LNCaP clone FGC (cell line): ENCODE measurements around the gene LAYN.

Experiments
- DNase-seq: peaks from one replicate; pipeline ENCODE4 v3.0.0-alpha.2; 2011; ENCODE audit warnings: low read depth
- H3K4me3 ChIP-seq: 2 replicates; pipeline ENCODE4 v1.5.1; 2011; ENCODE audit warnings: mild to moderate bottlenecking, low read depth, low read length, control low read depth
- TF ChIP-seq, protein P1 (sequence below): IDR thresholded peaks from 2 replicates; pipeline ENCODE4 v1.5.1; 2012; ENCODE audit warnings: mild to moderate bottlenecking; ENCODE audit not compliant: control insufficient read depth, insufficient read depth; ENCODE audit errors: extremely low read depth

Gene LAYN, protein sequence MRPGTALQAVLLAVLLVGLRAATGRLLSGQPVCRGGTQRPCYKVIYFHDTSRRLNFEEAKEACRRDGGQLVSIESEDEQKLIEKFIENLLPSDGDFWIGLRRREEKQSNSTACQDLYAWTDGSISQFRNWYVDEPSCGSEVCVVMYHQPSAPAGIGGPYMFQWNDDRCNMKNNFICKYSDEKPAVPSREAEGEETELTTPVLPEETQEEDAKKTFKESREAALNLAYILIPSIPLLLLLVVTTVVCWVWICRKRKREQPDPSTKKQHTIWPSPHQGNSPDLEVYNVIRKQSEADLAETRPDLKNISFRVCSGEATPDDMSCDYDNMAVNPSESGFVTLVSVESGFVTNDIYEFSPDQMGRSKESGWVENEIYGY

DNA sequence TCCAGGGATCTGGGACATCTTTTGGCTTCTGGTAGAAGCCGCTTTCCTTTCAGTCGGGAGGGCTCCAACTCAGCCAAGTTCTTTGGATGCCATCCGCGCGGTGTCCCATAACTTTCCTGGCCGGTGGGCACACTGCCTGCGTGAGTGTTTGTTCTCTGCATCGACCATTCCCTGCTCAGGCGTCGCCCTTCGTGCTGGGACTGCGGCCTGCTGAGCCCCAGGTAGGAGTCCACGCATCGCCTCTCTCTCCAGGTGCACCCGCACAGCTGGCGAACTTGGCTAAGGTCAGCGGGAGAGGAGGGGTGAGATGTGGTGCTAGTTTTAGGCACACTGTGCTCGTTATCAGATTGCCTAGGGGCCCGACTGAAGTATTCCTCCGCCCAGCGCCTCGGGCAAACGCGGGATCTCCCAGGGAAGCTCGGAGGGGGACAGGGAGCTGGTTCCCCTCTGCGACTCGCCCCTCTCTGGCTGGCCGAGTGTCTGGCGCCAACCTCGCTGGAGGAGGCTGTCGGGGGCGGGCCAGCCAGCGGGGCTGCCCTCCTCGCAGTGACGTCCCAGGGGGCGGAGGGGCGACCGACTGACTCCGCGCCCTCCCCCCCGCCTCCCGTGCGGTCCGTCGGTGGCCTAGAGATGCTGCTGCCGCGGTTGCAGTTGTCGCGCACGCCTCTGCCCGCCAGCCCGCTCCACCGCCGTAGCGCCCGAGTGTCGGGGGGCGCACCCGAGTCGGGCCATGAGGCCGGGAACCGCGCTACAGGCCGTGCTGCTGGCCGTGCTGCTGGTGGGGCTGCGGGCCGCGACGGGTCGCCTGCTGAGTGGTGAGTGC, at the start of gene LAYN:
TSS of gene LAYN (plus strand) at position 607 of the 823 bp plus-strand sequence. CDS start at position 731, 124 bp downstream.
- H3K4me3 ChIP-seq: no peak within 1 kb of the TSS
- no peak for DNase-seq
- TF ChIP-seq, protein P1, sequence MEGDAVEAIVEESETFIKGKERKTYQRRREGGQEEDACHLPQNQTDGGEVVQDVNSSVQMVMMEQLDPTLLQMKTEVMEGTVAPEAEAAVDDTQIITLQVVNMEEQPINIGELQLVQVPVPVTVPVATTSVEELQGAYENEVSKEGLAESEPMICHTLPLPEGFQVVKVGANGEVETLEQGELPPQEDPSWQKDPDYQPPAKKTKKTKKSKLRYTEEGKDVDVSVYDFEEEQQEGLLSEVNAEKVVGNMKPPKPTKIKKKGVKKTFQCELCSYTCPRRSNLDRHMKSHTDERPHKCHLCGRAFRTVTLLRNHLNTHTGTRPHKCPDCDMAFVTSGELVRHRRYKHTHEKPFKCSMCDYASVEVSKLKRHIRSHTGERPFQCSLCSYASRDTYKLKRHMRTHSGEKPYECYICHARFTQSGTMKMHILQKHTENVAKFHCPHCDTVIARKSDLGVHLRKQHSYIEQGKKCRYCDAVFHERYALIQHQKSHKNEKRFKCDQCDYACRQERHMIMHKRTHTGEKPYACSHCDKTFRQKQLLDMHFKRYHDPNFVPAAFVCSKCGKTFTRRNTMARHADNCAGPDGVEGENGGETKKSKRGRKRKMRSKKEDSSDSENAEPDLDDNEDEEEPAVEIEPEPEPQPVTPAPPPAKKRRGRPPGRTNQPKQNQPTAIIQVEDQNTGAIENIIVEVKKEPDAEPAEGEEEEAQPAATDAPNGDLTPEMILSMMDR: no peak

DNA sequence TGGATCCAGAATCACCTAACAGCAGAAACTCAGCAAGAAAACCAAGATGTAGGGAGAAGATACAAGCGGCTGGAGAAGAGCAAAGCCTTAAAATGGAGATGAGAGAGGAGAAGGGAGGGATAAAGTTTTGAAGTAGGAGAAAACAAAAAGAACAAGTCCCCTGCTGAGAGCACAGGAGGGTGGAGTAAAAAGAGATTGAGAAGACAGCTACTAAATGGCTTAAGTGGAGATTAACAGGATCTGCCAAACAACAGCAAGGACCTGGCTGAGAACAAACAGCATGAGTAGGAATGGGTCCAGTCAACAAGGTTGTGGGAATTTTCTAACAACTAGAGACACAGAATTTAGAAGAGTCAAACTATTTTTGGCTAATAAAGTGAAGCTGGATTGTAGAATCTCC, 46.5 kb upstream of the LAYN start:
- DNase-seq: no peak
- TF ChIP-seq, protein P1: no peak
- no peak overlapping the region for H3K4me3 ChIP-seq

DNA sequence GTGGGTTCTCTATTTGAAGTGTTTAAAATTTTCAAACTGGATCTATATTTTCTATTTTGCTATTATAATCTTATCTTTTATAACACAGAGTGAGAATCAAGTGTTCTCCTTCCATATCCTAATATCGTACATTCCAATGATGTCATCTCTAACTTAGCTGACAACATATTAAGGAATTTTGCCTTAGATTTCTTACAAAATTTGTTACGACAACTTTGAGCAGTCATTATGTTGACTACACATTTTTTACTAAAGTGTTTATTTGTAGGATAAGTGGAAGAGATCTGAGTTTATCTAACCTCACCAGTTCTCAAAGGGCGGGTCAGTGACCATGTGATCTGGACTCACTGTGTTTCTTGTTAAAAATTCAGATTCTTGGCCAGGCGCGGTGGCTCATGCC, 41.0 kb upstream of the LAYN start:
- no peak overlapping the region for H3K4me3 ChIP-seq
- no peak for DNase-seq
- TF ChIP-seq, protein P1: no peak

DNA sequence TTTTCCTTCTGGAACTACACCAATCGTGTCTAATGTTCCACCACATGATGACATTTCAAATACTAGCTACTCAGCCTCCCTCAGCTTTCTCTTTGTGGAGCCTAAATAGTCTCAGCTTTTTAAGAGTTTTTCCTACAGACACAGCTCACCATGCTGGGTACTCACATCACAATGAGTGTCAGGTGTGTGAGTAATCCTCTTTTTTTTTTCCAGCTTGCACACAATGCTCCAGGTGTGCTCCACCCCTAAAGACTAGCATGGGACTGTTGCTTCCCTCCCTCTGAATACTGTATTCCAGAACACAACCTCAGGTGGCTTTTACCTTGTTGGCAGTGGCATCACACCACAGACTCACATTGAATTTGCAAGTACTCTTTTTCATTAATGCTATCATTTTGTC, 40.0 kb upstream of the LAYN start:
- H3K4me3 ChIP-seq: no peak overlapping the region
- TF ChIP-seq, protein P1: no peak
- no peak for DNase-seq

DNA sequence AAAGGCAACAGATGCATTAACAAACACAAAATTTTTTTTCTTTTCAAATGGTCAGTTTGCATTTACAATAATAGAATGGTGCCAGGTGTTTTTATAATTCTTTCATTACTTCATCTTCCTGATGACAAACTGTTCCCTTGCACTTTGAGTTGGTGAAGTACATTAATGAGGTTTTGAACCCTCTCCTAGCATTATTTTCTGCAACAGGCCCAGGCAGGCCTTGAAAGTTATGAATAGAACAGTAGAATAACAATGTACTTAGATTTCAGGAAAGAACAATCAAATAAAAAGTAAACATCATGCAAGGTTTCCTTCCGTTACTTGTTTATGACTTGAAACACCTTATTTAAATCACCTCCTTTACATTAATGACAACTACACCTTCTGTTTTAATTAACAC, 37.9 kb upstream of the LAYN start:
- TF ChIP-seq, protein P1: no peak
- no peak for DNase-seq
- H3K4me3 ChIP-seq: no peak overlapping the region

DNA sequence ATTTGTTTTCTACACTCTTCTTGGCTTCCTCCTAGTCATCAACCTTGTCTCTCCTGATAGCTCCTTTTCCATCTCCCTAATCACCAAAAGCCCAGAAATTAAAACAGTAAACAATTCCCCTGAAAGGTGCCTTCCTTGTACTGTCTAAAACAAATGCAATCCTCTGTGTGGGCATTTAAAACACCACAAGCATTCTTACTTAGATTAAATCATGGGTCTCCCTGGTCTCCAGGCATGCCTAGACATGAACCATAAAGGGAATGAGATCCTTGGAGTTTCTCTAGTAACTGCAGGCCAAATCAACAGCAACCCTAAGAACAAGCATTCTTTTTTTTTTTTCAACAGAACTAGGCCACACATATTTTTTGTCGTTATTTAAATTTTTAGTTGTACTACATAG, 30.2 kb upstream of the LAYN start:
- DNase-seq: no peak
- TF ChIP-seq, protein P1: no peak
- H3K4me3 ChIP-seq: no peak overlapping the region
